Astrocyte (in vitro differentiated cells and primary cell): Measurements from ENCODE around the gene ADRA2B.
"Not testable (repeated sequence)": the region's sequence is repeated elsewhere in the genome, so short reads cannot be mapped to it uniquely, and the experiment has no call there.

Experiments used
- EZH2 ChIP-seq: IDR thresholded peaks from 2 replicates; pipeline ENCODE4 v1.6.1; 2012; ENCODE audit warnings: mild to moderate bottlenecking, low read length, inconsistent platforms; ENCODE audit not compliant: insufficient read depth
- TF ChIP-seq, protein P1 (sequence below): IDR thresholded peaks from 2 replicates; pipeline ENCODE4 v1.5.1; 2011; ENCODE audit warnings: low read depth, mild to moderate bottlenecking, inconsistent platforms, low read length, moderate library complexity; ENCODE audit not compliant: insufficient read depth

DNA sequence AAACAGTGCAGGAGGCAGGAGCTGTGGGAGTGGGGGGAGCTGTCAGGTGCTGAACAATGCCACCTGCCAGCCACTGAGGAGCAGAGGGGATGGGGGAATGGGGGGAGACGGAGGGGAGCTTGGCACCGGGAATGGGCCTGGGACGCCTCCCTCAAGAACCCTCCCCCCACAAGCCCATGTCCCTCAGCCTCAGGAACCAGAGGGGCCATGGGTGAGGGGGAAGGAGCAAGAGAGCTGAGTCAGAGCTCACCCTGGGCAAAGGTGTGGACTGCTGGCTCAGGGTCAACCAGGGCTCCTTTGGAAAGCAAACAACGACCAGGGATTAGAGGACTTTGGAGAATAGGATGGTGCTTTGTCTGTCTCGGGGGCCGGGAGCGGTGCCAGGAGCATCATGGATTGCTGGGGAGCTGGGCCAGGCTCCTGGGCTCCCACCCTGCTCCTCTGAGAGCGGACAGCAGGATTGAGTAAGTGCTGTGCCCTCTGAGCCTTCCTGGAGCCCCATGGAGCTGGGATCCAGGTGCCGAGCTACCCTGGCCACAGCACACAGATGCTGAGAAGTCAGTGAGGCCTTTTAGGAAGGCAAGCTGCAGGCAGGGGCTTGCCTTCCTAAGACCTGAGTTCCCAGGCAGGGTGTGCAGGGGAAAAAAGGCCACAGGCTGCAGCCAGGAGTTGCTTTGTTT, 48.3 kb downstream of the ADRA2B start:
- TF ChIP-seq, protein P1, sequence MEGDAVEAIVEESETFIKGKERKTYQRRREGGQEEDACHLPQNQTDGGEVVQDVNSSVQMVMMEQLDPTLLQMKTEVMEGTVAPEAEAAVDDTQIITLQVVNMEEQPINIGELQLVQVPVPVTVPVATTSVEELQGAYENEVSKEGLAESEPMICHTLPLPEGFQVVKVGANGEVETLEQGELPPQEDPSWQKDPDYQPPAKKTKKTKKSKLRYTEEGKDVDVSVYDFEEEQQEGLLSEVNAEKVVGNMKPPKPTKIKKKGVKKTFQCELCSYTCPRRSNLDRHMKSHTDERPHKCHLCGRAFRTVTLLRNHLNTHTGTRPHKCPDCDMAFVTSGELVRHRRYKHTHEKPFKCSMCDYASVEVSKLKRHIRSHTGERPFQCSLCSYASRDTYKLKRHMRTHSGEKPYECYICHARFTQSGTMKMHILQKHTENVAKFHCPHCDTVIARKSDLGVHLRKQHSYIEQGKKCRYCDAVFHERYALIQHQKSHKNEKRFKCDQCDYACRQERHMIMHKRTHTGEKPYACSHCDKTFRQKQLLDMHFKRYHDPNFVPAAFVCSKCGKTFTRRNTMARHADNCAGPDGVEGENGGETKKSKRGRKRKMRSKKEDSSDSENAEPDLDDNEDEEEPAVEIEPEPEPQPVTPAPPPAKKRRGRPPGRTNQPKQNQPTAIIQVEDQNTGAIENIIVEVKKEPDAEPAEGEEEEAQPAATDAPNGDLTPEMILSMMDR: not testable (repeated sequence)
- not testable (repeated sequence) for TF ChIP-seq EZH2
